SU-DHL-6 (cell line): ENCODE data around the gene IARS2.

Source experiments
- H2AFZ ChIP-seq: fragments of 200-600 bp; sonication (generic); 2 replicates; pipeline ENCODE4 v1.6.1; 2014; ENCODE audit warnings: low read depth, mild to moderate bottlenecking, moderate library complexity, mixed read lengths, antibody characterized with exemption, low read length; ENCODE audit not compliant: severe bottlenecking
- H3F3A ChIP-seq: fragments of 200-600 bp; shearing (Covaris generic); 2 replicates; pipeline ENCODE4 v1.6.0; 2016; ENCODE audit warnings: antibody characterized with exemption, mild to moderate bottlenecking; ENCODE audit not compliant: insufficient read depth
- H3K27ac ChIP-seq: fragments of 200-600 bp; sonication (generic); 2 replicates; pipeline ENCODE4 v1.5.1; 2016; ENCODE audit warnings: low read depth, mild to moderate bottlenecking, low read length, moderate library complexity, mixed read lengths
- H3K27me3 ChIP-seq: fragments of 200-600 bp; sonication (generic), shearing (Covaris generic); 2 replicates; pipeline ENCODE4 v1.6.0; 2014; ENCODE audit warnings: mild to moderate bottlenecking, low read length
- H3K36me3 ChIP-seq: fragments of 200-600 bp; sonication (generic); 2 replicates; pipeline ENCODE4 v1.6.1; 2014; ENCODE audit warnings: mild to moderate bottlenecking, low read length, mixed read lengths
- H3K4me2 ChIP-seq: fragments of 300-600, 200-600 bp; shearing (Covaris generic), sonication (generic); 2 replicates; pipeline ENCODE4 v1.6.0; 2014; ENCODE audit warnings: low read length, low read depth, mild to moderate bottlenecking; ENCODE audit not compliant: poor library complexity, severe bottlenecking
- H3K4me3 ChIP-seq: fragments of 200-600 bp; sonication (generic); 2 replicates; pipeline ENCODE4 v1.5.1; 2014; ENCODE audit warnings: antibody characterized with exemption, low read length, mild to moderate bottlenecking, mixed read lengths; ENCODE audit not compliant: insufficient read depth, poor library complexity, severe bottlenecking
- H3K79me2 ChIP-seq: fragments of 200-600 bp; sonication (generic); 2 replicates; pipeline ENCODE4 v1.6.1; 2014; ENCODE audit warnings: mild to moderate bottlenecking, low read length, moderate library complexity; ENCODE audit not compliant: insufficient read depth
- H3K9ac ChIP-seq: fragments of 200-600 bp; sonication (generic); 2 replicates; pipeline ENCODE4 v1.7.0; 2014; ENCODE audit warnings: mild to moderate bottlenecking, low read length
- H3K9me2 ChIP-seq: fragments of 200-600 bp; sonication (generic); replicated peaks from 2 replicates; pipeline ENCODE4 v1.6.1; 2014; ENCODE audit warnings: low read length; ENCODE audit not compliant: insufficient read depth
- H3K9me3 ChIP-seq: fragments of 200-600 bp; sonication (generic); 2 replicates; pipeline ENCODE4 v1.6.1; 2014; ENCODE audit warnings: low read length, mixed read lengths; ENCODE audit not compliant: insufficient read depth
- H4K20me1 ChIP-seq: fragments of 200-600 bp; sonication (generic); 2 replicates; pipeline ENCODE4 v1.6.1; 2014; ENCODE audit warnings: low read depth, mild to moderate bottlenecking, antibody characterized with exemption, low read length, moderate library complexity, mixed read lengths
- CTCF ChIP-seq: fragments of 200-600 bp; sonication (generic); IDR thresholded peaks from one replicate; pipeline ENCODE4 v1.5.1; 2017; ENCODE audit warnings: antibody characterized with exemption, mild to moderate bottlenecking, low read length, moderate library complexity; ENCODE audit not compliant: insufficient read depth, poor library complexity, severe bottlenecking
- EZH2phosphoT487 ChIP-seq: fragments of 200-600 bp; sonication (generic), shearing (Covaris generic); conservative IDR thresholded peaks from 2 replicates; pipeline ENCODE4 v1.6.1; 2018; ENCODE audit warnings: mild to moderate bottlenecking, antibody characterized with exemption, low read length, moderate library complexity, mixed read lengths

IARS2 gene

GRCh38 chr1:220149742-220150141 is 55.8 kb downstream of the IARS2 start:
- no peak for TF ChIP-seq CTCF
- no peak for TF ChIP-seq EZH2phosphoT487
- Histone ChIP-seq H3K79me2 (no peaks in the 10 kb centered on the region), H3K9me2 (no peaks in the 10 kb centered on the region), H2AFZ (no peak overlapping the region), H3K4me3 (no peak overlapping the region), H3K36me3 (peaks cover 35% of the 10 kb centered on the region; the same call in 1 of the 2 replicates), H3K27me3 (no peaks in the 10 kb centered on the region), H4K20me1 (no peaks in the 10 kb centered on the region), H3K9ac (no peak overlapping the region), H3F3A (peaks cover 29% of the 10 kb centered on the region), H3K9me3 (no peaks in the 10 kb centered on the region), H3K4me2 (no peak overlapping the region), H3K27ac (no peak overlapping the region)

GRCh38 chr1:220151454-220151853 is 57.5 kb downstream of the IARS2 start:
- Histone ChIP-seq H3K36me3 (peaks cover 29% of the 10 kb centered on the region; the same call in 1 of the 2 replicates), H2AFZ (no peak overlapping the region)

GRCh38 chr1:220153147-220153546 is 59.2 kb downstream of the IARS2 start:
- TF ChIP-seq EZH2phosphoT487, result no peak
- TF ChIP-seq CTCF, result no peak
- Histone ChIP-seq H2AFZ (no peak overlapping the region), H3K27ac (no peak overlapping the region), H3K4me2 (no peak overlapping the region), H3K4me3 (no peak overlapping the region), H3F3A (peaks cover 16% of the 10 kb centered on the region), H3K79me2 (no peaks in the 10 kb centered on the region), H3K9ac (no peak overlapping the region), H3K9me2 (no peaks in the 10 kb centered on the region), H3K36me3 (peaks cover 29% of the 10 kb centered on the region), H3K9me3 (no peaks in the 10 kb centered on the region), H3K27me3 (no peaks in the 10 kb centered on the region), H4K20me1 (no peaks in the 10 kb centered on the region)

More at GRCh38 chr1:220151454-220151853, 57.5 kb downstream of the IARS2 start:
- Histone ChIP-seq H3K27me3 (no peaks in the 10 kb centered on the region), H3K79me2 (no peaks in the 10 kb centered on the region), H3K9me2 (no peaks in the 10 kb centered on the region), H3K9me3 (no peaks in the 10 kb centered on the region), H3K4me3 (no peak overlapping the region), H3K9ac (no peak overlapping the region), H3K27ac (no peak overlapping the region), H3F3A (peaks cover 20% of the 10 kb centered on the region), H4K20me1 (no peaks in the 10 kb centered on the region), H3K4me2 (no peak overlapping the region)
- TF ChIP-seq EZH2phosphoT487 (no peak), CTCF (no peak)
